ENCODE data around the gene NUCKS1.

GRCh38 chr1:205792481-205792881 is 42.5 kb upstream of the NUCKS1 start:
- TF ChIP-seq CTCF (IDR thresholded peaks at IDR 0.05): no peak
- TF ChIP-seq POLR2A (IDR thresholded peaks at IDR 0.05): no peak

Measured in thyroid gland (tissue), 4 donors.